ENCODE measurements around the gene SIRPA. TPM values are rescaled to one million over a fixed set of nuclear protein-coding genes. Genes with fewer than 3 reads are reported as not detected.

SIRPA gene
- total and polyA plus RNA-seq, 2 of the 8 experiments (the other 6 are each of a cell fraction or from before 2014, with no cell fraction given): 3.9 to 4.3 TPM

- TF ChIP-seq CHD7 (IDR thresholded peaks at IDR 0.05; ENCODE audit: insufficient replicate concordance, low read length) (no peak), SP1 (IDR thresholded peaks at IDR 0.05; ENCODE audit: low read depth, low read length) (no peak), SRF (IDR thresholded peaks at IDR 0.05; ENCODE audit: low read depth, low read length) (no peak), RBBP5 (IDR thresholded peaks at IDR 0.05; ENCODE audit: borderline replicate concordance, low read depth, low read length) (no peak), BCL11A (IDR thresholded peaks at IDR 0.05; ENCODE audit: low read depth in 2 of 2, low read length in 2 of 2) (no peak), RAD21 (IDR thresholded peaks at IDR 0.05 in 1 of 2, conservative IDR thresholded peaks at IDR 0.05 in 1 of 2; ENCODE audit: low read depth in 2 of 2, low read length in 2 of 2) (no peak), HDAC6 (IDR thresholded peaks at IDR 0.05; ENCODE audit: low read depth, low read length) (no peak), RXRA (IDR thresholded peaks at IDR 0.05; ENCODE audit: insufficient read depth, low read depth, low read length) (no peak), CHD1 (IDR thresholded peaks at IDR 0.05; ENCODE audit: low read depth, low read length) (no peak), RNF2 (IDR thresholded peaks at IDR 0.05; ENCODE audit: borderline replicate concordance, low read depth, low read length, missing control alignments, poor library complexity, severe bottlenecking) (no peak)
These were observed 33.7 kb upstream of the SIRPA start (continued) for GRCh38 chr20:1861347-1861976.
